GM19193 (cell line): ENCODE data around the gene UNC5A.

Source experiments
- POLR2A ChIP-seq: IDR thresholded peaks from 4 replicates; pipeline ENCODE4 v1.6.1; 2011; ENCODE audit not compliant: insufficient read depth, insufficient read length; ENCODE audit errors: extremely low read depth

The UNC5A gene

GRCh38 chr5:176789873-176790615, 20.3 kb upstream of the UNC5A start:
- no peak for TF ChIP-seq POLR2A

- no peak for TF ChIP-seq POLR2A
Observed at GRCh38 chr5:176790941-176791340, 19.4 kb upstream of the UNC5A start.

GRCh38 chr5:176792655-176793342, 17.6 kb upstream of the UNC5A start:
- no peak for TF ChIP-seq POLR2A

- TF ChIP-seq POLR2A, result no peak
Observed at GRCh38 chr5:176793343-176793699, 17.0 kb upstream of the UNC5A start.

- no peak for TF ChIP-seq POLR2A
Observed at GRCh38 chr5:176793736-176794135, 16.6 kb upstream of the UNC5A start.

GRCh38 chr5:176794509-176794908, 15.8 kb upstream of the UNC5A start:
- no peak for TF ChIP-seq POLR2A

- TF ChIP-seq POLR2A, result no peak
Observed at GRCh38 chr5:176796411-176796810, 13.9 kb upstream of the UNC5A start.

GRCh38 chr5:176796970-176797369, 13.4 kb upstream of the UNC5A start:
- no peak for TF ChIP-seq POLR2A

GRCh38 chr5:176797456-176798050, 12.8 kb upstream of the UNC5A start:
- no peak for TF ChIP-seq POLR2A

GRCh38 chr5:176798086-176798876, 12.1 kb upstream of the UNC5A start:
- no peak for TF ChIP-seq POLR2A

GRCh38 chr5:176798949-176799348, 11.4 kb upstream of the UNC5A start:
- no peak for TF ChIP-seq POLR2A

GRCh38 chr5:176799488-176799887, 10.9 kb upstream of the UNC5A start:
- no peak for TF ChIP-seq POLR2A

- TF ChIP-seq POLR2A, result no peak
Observed at GRCh38 chr5:176800024-176800423, 10.3 kb upstream of the UNC5A start.

- TF ChIP-seq POLR2A, result no peak
Observed at GRCh38 chr5:176802116-176802784, 8.1 kb upstream of the UNC5A start.
